ENCODE measurements around the gene TINAGL1. TPM values are rescaled to one million over a fixed set of nuclear protein-coding genes. Genes with fewer than 3 reads are reported as not detected.

Gene TINAGL1
- total and polyA plus RNA-seq, 2 donors (not counting 3 experiments of a cell fraction or from before 2014, with no cell fraction given) = 312 to 477 TPM

GRCh38 chr1:31549809-31550620 is 26.3 kb upstream of the TINAGL1 start:
- Histone ChIP-seq H3K36me3 (ENCODE audit: control insufficient read depth in 2 of 2, extremely low read depth in 1 of 2, insufficient read depth in 2 of 2, low read length in 2 of 2) (no peaks in the 10 kb centered on the region), H3K4me3 (replicated peaks in 1 of 3; ENCODE audit: insufficient read depth in 1 of 3, low read depth in 1 of 3, low read length in 3 of 3) (no peak overlapping the region), H3K79me2 (ENCODE audit: control insufficient read depth, insufficient read depth, low read length) (no peaks in the 10 kb centered on the region), H3K9me3 (replicated peaks; ENCODE audit: control insufficient read depth, insufficient read depth, low read length) (no peaks in the 10 kb centered on the region), H3K9me1 (replicated peaks; ENCODE audit: control insufficient read depth, extremely low read depth, insufficient read depth, low read length) (no peaks in the 10 kb centered on the region), H2AFZ (ENCODE audit: low read depth, low read length) (peak overlapping the region; percentile 81), H4K20me1 (replicated peaks; ENCODE audit: control insufficient read depth, extremely low read depth, insufficient read depth, low read length) (no peaks in the 10 kb centered on the region), H3K9ac (replicated peaks; ENCODE audit: extremely low read depth, insufficient read depth, low read length) (no peak overlapping the region), H3K4me1 (ENCODE audit: control insufficient read depth, extremely low read depth, insufficient read depth, low read length) (peaks cover 13% of the 10 kb centered on the region), H3K27ac (ENCODE audit: insufficient read depth, low read depth, low read length) (peak overlapping the region; percentile 4), H3K4me2 (ENCODE audit: insufficient read depth, low read length) (peak overlapping the region; percentile 12), H3K27me3 (ENCODE audit: control insufficient read depth in 2 of 2, insufficient read depth in 2 of 2, low read length in 2 of 2) (no peaks in the 10 kb centered on the region)
- BruUV-seq (replicated peaks) = no TSS peak
- intact Hi-C loops (cut with micrococcal nuclease) = loop anchor here (1.0 kb wide), 10 partner anchors 13 to 366 kb away; partner anchors contain the start of gene SNRNP40
- ChIA-PET CTCF (interaction anchor here (0.7 to 3.7 kb wide), 27 partner anchors 10 to 388 kb away, joined by 3 to 50 read pairs (median 7); partner anchors contain the start of gene SERINC2), POLR2A (no interaction called here)
- peak; percentile 47 for DNase-seq (ENCODE audit: low read depth, low spot score)
- dilution Hi-C loops (cut with MboI; ENCODE audit: extremely low pct_ligation_motif_present, low sequenced_read_pairs) = no loop called here
- TF ChIP-seq CTCF (IDR thresholded peaks at IDR 0.05; ENCODE audit: extremely low read depth in 1 of 2, insufficient read depth in 1 of 2, low read depth in 1 of 2, low read length in 2 of 2) = no peak
- no peak for TF ChIP-seq JUN (IDR thresholded peaks at IDR 0.05; ENCODE audit: borderline replicate concordance, insufficient read depth, insufficient read length, low read depth)
- TF ChIP-seq POLR2A (IDR thresholded peaks at IDR 0.05; ENCODE audit: low read depth, low read length) = no peak
- peak; percentile 70 for TF ChIP-seq FOS (IDR thresholded peaks at IDR 0.05; ENCODE audit: borderline replicate concordance, insufficient read depth, low read length)
- TF ChIP-seq MYC (IDR thresholded peaks at IDR 0.05; ENCODE audit: low read depth, low read length) = no peak
- no peak for TF ChIP-seq EZH2 (IDR thresholded peaks at IDR 0.05; ENCODE audit: borderline replicate concordance, low read depth, low read length, severe bottlenecking)
- FAIRE-seq = peak; percentile 50

Data from endothelial cell of umbilical vein (primary cell).